ENCODE results near the gene GNG12.
"Not testable (repeated sequence)": the region's sequence is repeated elsewhere in the genome, so short reads cannot be mapped to it uniquely, and the experiment has no call there.

Gene GNG12

DNA sequence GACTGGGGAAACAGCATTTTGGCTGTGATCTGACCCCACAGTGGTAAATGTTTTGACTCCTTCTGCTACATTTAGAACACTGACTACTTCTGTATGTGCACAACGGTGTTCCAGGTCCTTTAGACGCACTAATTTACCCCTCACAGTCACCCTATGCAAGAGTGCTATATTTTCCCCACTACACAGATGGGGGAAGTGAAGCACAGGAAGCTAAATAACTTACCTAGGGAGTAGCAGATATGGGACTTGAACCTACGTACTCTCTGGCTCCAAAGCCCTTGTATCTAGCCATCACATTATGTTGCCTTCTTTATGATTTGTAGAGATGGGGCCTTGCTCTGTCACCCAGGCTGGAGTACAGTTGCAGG lies 99.0 kb downstream of the GNG12 start:
- ChIA-PET CTCF (interaction anchor here (1.0 to 4.5 kb wide), 7 partner anchors 12 to 34 kb away, joined by 3 to 30 read pairs (median 4); no protein-coding TSS in a partner anchor), POLR2A (interaction anchor here (1.4 kb wide), 1 partner anchor 49 kb away, joined by 7 read pairs; the partner anchor contains the start of gene GADD45A)
- TF ChIP-seq, protein P1, sequence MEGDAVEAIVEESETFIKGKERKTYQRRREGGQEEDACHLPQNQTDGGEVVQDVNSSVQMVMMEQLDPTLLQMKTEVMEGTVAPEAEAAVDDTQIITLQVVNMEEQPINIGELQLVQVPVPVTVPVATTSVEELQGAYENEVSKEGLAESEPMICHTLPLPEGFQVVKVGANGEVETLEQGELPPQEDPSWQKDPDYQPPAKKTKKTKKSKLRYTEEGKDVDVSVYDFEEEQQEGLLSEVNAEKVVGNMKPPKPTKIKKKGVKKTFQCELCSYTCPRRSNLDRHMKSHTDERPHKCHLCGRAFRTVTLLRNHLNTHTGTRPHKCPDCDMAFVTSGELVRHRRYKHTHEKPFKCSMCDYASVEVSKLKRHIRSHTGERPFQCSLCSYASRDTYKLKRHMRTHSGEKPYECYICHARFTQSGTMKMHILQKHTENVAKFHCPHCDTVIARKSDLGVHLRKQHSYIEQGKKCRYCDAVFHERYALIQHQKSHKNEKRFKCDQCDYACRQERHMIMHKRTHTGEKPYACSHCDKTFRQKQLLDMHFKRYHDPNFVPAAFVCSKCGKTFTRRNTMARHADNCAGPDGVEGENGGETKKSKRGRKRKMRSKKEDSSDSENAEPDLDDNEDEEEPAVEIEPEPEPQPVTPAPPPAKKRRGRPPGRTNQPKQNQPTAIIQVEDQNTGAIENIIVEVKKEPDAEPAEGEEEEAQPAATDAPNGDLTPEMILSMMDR (IDR thresholded peaks at IDR 0.05; ENCODE audit: control extremely low read depth, extremely low read depth, low read depth, missing control alignments), result no peak
- no peak for DNase-seq (ENCODE audit: extremely low spot score)

DNA sequence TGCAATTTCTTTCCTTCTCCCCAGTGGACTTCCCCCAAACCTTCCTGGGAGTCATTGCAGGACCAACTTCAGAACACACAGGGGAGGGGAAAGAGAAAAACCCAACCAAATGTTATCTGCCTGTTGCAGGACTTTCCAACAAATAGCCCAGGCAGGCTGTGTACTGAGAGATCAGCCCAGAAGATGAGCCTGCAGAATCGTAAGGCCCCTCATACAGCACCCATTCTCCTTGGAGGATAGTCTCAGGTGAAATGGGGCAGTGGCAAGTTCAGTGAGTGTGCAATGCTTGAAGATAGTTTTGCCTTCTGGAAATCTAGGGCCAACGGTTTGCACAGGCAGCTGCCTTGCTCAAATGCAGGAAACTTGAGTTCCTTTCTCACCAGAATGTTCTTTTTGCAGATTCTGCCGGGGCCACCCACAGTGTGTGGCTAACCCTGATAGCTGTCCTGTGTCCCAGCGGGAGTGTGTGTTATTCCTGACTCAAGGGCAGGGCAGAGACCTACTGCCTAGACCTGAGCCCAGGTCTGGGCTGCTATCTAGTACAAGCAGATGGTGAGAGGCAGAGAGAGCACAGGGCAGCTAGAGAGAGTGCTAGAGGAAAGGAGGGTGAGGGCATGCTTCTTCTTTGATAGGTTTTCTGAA lies 99.5 kb downstream of the GNG12 start:
- no peak for DNase-seq (ENCODE audit: extremely low spot score)
- TF ChIP-seq, protein P1 (IDR thresholded peaks at IDR 0.05; ENCODE audit: control extremely low read depth, extremely low read depth, low read depth, missing control alignments), result no peak
- ChIA-PET CTCF (interaction anchor here (1.0 to 4.5 kb wide), 7 partner anchors 13 to 33 kb away, joined by 3 to 30 read pairs (median 4); no protein-coding TSS in a partner anchor), POLR2A (interaction anchor here (1.4 kb wide), 1 partner anchor 48 kb away, joined by 7 read pairs; the partner anchor contains the start of gene GADD45A)

DNA sequence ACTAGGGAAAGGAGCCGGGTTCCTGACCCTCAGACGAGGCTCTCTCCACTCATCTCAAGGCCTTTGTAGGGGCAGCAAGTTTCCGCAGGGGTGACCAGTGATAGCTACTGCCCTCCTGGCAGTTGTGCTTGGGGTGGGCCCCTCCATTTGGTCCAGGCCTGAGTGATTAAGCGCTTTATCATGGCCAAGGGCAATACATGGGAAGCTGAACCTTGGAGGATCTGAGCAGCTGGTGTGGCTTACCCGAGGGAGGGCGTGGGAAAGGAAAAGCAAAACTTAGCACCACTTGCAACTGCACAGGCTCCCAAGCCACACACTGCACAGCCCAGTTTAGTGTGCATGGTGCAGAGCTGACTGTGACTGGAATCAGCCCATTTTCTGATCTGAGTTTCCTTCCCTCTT lies 100.5 kb downstream of the GNG12 start:
- TF ChIP-seq, protein P1 (IDR thresholded peaks at IDR 0.05; ENCODE audit: control extremely low read depth, extremely low read depth, low read depth, missing control alignments), result no peak
- peak; percentile 32 for DNase-seq (ENCODE audit: extremely low spot score)
- CTCF ChIA-PET, result interaction anchor here (0.8 to 4.5 kb wide), 7 partner anchors 9 to 171 kb away, joined by 3 to 30 read pairs (median 4); no protein-coding TSS in a partner anchor
- POLR2A ChIA-PET, result no interaction called here

DNA sequence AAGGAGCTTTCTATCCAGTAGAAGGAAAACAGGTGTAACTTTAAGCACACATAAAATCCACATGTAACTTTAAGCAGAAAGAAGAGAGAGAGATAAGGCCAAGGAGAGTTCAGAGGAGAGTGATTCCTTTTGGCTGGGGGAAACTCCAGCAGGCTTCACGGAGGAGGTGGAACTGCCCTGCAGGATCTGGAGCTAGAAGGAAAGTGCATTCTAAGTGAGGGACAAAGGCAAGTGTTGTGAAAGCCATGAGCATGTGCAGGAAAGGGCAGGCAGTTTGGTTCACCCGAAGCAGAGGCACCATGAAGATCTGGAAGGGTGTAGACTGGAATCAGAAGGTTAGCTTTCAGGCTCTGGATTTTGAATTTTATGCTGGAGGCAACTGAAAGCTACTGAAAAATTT lies 101.9 kb downstream of the GNG12 start:
- ChIA-PET POLR2A (interaction anchor here (1.1 kb wide), 1 partner anchor 12 kb away, joined by 4 read pairs; no protein-coding TSS in a partner anchor), CTCF (interaction anchor here (0.9 to 4.5 kb wide), 6 partner anchors 13 to 36 kb away, joined by 3 to 30 read pairs (median 4); no protein-coding TSS in a partner anchor)
- TF ChIP-seq, protein P1 (IDR thresholded peaks at IDR 0.05; ENCODE audit: control extremely low read depth, extremely low read depth, low read depth, missing control alignments), result no peak
- no peak for DNase-seq (ENCODE audit: extremely low spot score)

DNA sequence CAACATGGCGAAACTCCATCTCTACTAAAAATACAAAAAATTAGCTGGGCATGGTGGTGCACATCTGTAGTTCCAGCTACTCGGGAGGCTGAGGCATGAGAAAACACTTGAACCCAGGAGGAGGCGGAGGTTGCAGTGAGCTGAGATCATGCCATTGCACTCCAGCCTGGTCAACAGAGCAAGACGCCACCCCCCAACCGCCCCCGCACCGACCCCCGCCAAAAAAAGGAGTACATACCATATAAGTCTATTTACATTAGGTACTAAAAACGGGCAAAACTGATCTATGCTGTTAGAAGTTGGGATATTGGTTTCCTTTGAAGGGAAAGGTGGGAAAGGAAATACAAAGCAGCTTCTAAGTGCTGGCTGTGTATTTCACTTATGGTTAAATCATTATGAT lies 103.0 kb downstream of the GNG12 start:
- DNase-seq (ENCODE audit: extremely low spot score); POLR2A ChIA-PET: not testable (repeated sequence)
- CTCF ChIA-PET, result interaction anchor here (0.8 to 3.3 kb wide), 8 partner anchors 10 to 168 kb away, joined by 3 to 16 read pairs (median 4); partner anchors contain the start of gene GADD45A

DNA sequence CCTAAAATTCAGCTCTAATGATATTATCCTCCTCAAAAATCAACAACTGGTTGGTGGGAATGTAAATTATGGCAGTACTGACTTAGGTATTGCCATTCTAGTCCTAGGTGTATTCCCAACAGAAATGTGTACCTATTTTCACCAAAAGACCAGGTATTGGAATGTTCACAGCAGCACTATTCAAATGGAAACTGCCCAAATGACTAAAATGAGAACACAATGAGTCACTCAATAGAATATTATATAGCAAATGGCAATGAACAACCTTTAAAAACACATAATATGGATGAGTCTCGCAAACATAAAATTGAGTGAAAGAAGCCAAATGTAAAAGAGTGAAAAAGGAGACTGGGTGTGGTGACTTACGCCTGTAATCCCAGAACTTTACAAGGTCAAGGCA lies 103.4 kb downstream of the GNG12 start:
- ChIA-PET CTCF (interaction anchor here (0.8 to 3.3 kb wide), 8 partner anchors 10 to 194 kb away, joined by 3 to 16 read pairs (median 4); partner anchors contain the start of gene GADD45A), POLR2A (no interaction called here)
- DNase-seq (ENCODE audit: extremely low spot score), result no peak
- TF ChIP-seq, protein P1 (IDR thresholded peaks at IDR 0.05; ENCODE audit: control extremely low read depth, extremely low read depth, low read depth, missing control alignments), result no peak

DNA sequence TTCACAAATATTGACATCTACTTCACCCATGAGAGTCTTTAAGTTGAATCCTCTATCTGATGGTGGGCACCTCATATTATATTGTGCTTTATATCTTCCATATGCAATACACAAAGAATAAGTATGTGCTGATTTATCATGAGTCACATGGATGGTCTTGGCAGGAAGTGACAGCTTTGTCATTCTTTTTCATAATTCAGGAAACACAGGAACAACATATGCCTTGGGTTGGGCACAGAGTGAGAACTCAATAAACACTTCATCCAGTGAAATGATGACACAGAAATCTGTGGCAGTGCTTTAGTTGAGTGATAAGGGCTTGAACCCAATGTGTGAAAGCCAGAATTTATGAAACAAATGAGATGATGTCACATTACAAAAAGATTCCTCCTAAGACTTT lies 107.0 kb downstream of the GNG12 start:
- ChIA-PET POLR2A (no interaction called here), CTCF (interaction anchor here (1.0 kb wide), 1 partner anchor 11 kb away, joined by 3 read pairs; no protein-coding TSS in a partner anchor)
- TF ChIP-seq, protein P1 (IDR thresholded peaks at IDR 0.05; ENCODE audit: control extremely low read depth, extremely low read depth, low read depth, missing control alignments), result no peak
- DNase-seq (ENCODE audit: extremely low spot score), result no peak
